HG03135 (cell line): ENCODE measurements around the gene KCNJ6.

ENCODE experiments used
- ATAC-seq: cut with Tn5 transposase; IDR thresholded peaks from one replicate; pipeline ENCODE4 v1.9.1; 2021; ENCODE audit warnings: mild to moderate bottlenecking, moderate library complexity; ENCODE audit not compliant: unreplicated experiment

The KCNJ6 gene

DNA sequence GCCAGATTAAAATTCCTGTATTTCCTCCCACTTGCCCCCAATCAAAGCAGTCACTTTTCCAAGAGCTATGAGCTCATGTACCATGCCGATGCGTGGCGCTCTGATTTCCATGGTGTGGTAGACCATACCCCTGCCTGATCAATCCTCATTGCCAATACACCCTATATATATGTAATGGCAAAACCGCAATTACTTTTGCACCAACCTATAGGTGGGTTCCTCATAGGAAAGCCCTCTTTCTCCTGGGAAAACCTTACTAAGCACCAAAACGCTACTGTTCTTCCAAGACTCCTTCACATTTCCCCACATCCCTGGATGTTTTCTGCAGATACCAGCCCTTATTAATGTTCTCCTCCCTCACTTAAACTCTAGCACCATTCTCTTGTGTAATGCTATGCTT, 11.0 kb downstream of the KCNJ6 start:
- no peak for ATAC-seq

DNA sequence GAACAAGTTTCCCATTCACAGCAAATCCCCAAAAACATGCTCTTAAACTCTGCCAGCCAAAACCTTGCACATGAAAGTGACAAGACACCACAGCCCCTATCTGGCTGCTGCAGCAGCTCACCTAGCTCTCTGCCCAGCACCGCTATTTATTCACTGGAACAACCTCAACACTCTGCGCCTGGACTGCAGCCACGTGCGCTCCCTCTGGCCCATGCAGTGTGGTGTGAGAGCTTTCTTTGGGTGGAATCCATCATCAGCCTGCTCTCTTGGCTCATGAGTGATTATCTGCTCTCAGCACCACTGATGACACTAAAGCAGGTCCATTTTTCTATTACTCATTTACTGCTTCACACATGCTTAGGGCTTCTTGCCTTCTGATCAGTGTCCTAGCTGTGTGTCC, 11.4 kb downstream of the KCNJ6 start:
- no peak for ATAC-seq

DNA sequence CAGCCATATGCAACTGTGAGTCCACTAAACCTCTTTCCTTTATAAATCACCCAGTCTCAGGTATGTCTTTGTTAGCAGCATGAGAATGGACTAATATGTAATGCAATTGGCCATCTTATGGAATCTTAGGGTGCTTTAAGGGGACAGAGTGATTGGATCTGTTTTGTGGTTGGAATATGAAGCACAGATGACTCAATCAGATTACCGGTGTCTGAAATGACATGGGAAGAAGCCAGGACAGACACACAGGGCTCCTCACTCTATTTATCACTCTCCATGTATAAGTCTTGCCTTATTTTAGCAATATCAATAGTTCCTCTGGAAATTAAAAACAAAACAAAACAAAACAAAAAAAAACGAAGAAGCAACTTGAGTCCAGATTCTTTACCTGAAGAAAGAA, 12.9 kb downstream of the KCNJ6 start:
- no peak for ATAC-seq

DNA sequence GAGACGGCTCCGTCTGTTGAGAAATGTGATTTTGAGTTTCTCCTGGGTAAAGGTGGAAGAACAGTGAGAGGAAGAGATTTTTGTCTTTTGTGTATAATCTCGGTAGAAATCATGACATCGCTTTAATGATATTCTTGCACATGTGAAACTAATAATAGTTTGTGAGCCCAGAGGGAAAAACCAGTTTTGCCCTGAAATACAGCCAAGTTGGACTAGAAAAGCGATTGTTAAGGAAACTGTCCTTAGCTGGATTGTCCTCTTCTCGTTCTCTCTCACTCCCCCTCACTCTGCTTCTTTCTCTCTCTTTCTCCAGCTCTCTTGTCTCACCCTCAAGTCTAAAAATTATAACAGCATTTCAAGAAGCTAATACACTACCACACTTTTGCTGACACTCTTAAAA, 17.1 kb downstream of the KCNJ6 start:
- no peak for ATAC-seq

DNA sequence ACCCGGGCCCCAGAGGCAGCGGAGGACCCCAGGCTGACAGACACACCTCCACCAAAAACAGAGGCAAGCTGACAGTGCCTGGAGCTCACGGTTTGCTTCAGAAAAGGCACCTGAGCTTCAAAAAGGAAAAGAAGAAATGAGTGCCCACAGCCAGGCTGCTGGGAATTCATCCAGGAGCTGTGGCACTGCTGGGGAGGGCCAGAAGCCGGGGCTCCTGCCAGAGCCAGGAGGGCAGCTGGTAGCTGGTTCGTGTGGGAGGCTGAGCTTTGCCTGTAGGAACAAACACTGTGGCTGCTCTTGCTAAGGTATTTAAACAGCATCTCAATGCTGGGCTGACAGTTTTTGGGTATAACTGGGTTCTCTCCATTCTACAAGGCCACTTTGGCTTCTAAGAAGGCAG, 19.5 kb downstream of the KCNJ6 start:
- ATAC-seq: no peak

DNA sequence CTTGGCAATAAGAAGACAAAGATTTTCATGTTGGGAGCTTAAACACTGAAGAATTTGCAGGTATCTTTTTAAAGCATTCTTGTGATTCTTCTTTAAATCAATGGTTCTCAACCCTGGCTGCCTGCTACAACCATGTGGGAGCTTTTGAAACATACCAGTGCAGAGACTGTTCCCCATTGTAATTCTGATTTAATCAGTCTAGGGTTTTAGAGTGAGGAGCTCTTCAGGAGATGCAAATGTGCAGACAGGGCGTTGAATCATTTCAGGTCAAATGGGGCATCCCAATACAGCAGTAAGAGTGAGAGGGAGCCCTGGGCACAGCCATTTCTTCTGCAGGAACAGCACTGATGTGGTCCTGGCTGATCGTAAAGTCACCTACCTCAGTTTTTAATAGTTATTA, 24.3 kb downstream of the KCNJ6 start:
- ATAC-seq: no peak

DNA sequence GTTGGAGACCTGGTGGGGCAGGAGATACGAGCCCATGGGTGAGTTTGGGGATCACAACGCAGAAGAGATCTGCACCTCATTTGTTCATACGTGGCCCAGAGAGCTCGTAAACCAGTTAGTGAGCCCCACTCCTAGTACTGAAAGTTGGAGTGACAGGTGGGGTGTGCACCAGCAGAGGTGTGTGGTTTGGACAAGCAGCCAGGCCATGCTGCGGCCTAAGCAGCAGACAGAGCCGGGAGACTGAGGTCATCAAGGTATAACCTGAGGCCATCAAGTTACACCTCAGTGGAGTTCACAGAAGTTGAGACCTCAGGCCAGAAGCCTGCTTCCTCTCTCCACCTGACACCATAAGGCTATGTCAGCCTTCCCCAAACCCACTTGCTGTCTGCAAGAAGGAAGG, 27.6 kb downstream of the KCNJ6 start:
- ATAC-seq: no peak

DNA sequence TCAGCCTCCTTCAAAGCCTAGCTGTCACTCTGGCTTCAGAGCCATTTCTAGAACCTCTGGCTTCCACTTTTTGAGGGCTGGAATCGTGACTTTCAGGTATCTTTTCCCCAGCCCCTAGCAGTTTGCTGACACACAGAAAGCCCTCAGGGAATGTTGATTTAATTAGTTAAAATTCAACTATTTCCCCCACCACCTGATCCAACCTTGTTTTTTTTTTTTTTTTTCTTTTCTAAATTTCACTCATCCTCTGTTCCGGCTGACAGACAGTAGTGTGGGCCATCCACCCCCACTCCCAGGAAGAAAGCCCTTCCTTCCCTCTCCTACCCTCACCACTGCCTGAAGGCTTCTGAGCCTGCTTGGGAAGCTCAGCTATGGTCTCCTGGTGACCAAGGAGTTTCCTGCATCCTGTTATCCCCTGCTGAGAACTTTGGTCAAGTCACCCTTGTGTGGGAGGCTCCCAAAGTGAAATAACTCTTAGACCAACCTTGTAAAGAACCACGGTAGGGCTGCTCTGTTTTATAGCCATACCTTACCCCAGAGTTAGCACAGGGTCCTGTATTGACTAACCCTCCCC, 29.4 kb downstream of the KCNJ6 start:
- ATAC-seq: no peak

DNA sequence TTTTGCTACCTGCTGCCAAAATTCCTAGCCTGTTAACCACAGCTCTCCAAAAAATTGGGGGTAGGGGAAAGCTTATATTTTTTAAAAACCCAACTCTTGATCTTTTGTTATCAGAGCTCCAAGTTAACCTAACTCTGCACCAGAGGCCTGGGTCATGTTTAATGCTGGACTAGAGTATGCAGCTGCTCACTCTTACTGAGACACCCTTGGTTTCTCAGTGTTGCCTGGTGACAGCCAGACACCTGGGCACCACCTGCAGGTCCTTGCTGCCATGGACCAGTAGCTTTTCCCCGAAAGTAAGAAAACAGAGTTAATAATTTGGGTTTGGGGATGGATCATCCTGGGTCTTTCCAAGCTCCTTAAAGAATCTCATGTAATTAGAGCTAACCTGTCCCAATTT, 30.1 kb downstream of the KCNJ6 start:
- no peak for ATAC-seq

DNA sequence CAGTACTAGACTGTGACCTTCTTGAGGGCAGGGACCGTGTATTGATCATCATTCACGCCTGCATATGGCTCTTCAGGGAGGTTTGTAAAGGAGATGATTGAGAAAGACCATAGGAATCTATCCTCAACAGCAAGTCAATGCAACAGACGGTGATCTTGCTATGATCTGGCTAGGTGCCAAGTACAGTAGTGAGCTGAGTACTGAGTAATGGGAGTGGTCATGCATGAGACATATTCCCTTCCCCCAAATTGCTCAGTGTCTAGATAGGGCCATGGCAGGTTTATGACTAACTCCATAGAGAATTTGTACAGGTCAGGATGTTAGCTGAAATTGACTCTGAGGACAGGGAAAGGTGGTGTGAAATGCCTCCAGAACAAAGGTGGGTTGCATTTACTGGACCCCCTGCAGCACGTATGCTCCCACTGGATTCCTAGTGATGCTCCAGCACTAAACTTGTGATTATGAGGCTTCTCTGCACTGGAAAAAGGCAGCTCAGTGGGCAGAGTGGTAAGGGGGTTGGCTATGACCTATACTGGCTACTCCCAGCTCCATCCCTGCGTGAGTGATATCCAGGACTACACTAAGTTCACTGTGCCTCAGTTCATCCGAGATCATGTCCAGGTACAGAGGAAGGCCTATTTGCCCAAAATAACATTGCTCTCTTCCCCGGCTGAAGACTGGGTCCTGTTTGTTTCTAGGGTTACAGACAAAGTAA, 37.2 kb downstream of the KCNJ6 start:
- no peak for ATAC-seq

DNA sequence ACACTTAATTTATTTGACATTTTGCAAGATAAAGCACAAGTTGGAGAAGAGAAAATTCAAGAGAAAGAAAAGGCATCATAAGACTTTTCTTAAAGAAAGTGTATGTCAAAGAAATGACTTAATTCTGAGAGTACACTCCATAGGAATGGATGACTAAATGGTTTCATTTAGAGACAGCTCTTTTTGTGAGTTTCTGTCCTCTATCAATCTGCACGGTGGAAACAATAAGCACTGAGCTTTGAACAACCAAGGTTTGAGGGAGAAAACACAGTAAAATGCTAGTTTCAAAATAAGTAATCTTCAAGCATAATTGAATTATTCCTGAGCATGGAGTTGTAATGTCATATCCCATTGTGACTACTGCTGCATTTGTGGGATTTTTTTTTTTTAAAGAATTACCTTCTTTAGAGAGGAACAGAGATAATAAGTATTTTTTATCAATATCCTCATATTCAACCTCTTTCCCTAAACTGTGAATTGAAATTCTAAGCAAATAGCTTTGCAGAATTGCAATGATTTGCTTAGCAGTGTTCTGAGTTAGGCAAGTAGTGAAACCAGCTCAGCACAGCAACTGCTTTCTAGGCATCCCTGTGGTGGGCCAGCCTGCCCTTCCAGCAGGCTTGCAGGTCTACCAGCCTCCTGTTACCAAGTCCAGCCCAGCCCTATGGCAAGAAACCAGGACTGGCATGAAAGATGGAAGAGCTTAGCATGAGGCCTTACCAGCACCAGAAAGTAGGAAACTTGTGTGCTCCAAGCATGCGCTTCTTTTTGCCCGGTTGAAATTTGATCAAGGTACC, 38.2 kb downstream of the KCNJ6 start:
- ATAC-seq: no peak

DNA sequence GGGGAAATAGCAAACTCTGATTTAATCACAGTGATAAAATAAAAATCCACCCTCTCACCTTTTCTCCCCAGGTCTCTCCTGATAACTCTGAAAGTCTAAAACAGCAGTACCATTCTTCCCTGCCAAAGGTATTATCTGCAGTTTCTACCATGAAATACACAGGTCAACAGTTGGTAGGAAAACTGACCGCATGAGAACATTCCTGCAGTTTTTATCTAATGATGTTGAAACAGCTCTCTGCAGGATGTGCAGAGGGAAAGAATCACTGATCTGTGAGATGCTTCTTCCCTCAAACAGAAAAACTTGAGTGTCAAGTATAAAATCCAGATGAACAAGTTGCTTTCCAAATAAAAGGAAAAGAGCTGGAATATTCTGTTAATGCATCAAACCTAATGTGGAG, 39.1 kb downstream of the KCNJ6 start:
- no peak for ATAC-seq

DNA sequence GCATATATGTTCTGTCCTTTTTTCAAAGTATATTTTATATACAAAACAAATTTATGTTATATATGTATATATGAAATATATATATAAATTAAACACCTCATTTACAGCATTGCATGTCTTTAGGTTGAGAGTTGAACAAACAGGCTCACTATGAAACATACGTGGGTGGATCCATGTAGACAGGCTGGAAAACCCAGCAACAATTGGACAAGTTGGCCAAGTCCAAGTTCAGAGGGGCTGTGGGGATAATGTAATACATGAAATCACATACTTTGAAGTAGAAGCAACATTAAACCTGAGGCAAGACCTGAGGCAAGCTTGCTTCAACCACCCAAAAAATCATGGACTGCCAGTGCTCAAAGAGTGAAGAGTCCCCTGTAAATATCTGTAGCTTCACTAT, 39.7 kb downstream of the KCNJ6 start:
- no peak for ATAC-seq

DNA sequence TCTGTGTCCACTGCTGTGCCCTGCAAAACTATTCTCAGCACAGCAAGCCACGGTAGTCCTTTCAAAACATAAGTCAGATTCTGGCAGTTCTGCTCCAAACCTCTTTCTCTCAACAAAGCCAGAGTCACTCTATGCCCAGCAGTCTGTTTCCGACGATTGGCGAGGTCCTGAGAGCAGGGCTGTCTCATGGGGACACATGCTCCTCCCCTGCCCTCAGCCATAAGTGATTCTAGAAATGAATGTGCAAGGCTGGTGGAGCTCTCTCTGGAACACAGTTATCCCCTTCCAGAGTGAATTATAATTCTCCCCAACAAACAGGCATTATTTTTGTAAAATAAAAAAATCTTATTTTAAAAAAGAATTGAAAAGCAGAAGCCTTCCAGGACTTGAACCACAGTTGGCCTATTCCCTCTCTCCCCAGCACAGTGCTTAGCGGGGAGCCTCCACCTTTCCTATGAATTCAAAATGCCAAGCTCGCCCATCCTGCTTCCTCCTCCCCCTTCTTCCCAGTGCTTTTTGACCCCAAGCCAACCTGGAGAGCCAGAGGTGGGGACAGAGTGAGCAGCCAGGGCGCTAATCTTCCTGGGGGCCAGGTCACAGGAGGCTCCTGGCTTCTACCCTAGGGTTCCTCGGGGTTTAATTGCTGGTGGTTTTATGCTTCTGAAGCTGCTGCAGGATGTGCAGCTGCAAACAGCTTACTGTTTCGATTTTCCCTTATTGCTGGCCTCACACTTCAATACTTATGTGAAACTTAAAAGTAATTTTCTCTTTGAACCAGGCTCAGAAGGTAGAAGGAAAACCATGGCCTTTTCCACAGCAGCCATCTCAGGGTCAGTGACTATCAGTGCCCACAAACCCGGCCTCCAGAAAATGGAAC, 41.1 kb downstream of the KCNJ6 start:
- no peak for ATAC-seq

DNA sequence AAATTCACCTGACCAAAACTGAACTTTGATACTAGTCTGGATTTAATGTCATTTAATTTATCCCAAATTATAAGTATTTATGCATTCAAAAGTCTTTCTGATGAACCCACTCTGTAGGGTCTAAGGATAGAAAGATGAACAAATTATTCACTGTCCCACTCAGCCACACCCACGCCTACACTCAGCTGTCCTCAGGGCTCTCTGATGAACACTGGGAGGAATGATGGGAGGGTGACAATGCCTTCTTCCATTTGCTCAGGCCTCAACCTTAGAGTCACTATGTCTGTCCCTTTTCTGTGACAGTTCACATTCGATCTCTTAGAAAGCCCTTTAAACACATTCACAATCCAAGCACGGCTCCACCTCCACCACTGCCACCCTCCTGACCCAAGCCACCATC, 41.8 kb downstream of the KCNJ6 start:
- ATAC-seq: no peak

DNA sequence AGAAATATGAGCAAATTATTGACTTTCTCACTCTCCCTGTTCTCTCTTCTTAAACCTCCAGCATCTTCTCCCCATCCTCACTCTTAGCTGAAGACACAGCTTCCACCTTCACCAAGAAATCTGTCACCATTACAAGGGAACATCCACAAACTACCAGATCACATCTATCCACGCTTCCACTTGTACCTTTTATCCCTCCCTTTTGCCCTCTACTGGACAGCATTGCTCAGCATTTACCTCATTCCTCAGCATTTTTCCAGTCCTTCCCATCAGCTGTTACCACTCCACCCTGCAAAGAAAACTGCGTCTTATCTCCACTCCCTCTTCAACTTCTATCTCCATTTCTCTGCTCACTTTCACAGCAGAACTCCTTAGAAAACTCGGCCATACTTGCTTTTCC, 42.6 kb downstream of the KCNJ6 start:
- no peak for ATAC-seq

DNA sequence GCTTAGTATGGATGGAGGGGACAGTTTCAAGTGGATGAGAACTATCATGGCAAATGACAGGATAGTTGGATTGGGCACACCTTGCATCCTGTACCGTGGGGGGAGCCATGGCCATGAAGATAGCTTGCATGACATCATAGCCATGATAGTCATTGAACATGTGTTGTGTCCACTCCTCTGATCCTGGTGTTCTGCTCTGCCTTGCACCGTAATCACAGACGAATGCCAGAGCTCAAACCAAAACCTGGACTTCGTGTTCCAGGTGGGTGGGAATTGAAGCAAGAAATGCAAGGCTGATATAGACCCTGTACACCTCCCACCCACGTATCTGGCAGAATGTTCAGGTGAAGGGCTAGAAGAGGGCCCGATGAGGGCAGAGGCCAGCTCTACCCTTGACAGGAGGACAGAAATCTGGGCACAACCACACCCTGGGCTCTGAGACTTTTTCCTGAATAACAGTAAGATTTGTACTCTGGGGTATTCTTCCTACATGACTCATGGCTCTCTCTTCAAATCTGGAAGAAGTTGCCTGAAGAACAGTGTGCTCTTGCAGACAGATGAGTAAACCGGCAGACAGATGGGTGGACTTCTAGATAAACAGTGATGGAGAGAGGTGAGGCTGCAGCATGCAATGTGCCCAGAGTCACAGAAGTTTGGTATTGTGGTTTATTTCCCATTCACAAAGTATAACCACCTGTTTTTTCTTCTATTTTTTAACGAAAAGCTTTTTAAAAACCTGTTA, 45.0 kb downstream of the KCNJ6 start:
- ATAC-seq: no peak

DNA sequence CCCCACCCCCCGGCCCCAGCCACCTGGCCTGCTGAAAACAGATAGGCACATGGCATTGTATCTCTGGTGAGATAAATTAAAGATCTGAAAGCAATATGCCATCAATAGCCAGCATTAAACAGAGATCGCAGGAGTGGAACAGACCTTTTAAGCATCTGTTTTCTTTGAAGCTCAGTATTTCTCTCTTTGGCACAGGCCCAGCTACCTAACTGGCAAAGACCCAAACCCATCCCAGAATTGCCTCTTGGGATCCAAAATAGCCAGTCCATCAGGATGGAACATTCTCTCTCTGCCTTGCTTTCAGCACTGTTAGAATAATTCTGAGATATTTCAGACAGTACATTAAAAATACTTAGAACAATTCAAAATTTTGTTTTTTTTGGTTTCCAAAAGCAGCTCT, 46.0 kb downstream of the KCNJ6 start:
- ATAC-seq: no peak

DNA sequence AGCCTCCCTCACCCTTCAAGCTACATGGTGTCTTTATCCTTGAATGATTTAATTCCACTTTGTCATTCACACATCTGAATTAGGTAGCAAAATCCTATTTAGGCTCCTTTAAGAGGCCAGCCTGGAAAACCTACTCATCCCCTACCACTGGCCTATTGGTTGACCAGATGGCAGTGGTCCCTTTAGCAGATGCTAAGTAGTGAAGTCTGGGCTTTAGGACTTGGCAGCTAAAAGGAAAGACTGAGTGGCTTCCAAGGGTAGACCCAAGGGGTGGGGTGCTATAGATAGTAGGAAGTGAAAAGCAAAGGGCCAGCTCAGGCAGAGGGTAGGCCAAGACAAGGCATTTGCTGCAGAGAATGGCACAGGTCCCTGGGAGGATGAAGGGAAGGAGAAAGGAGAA, 46.6 kb downstream of the KCNJ6 start:
- no peak for ATAC-seq

DNA sequence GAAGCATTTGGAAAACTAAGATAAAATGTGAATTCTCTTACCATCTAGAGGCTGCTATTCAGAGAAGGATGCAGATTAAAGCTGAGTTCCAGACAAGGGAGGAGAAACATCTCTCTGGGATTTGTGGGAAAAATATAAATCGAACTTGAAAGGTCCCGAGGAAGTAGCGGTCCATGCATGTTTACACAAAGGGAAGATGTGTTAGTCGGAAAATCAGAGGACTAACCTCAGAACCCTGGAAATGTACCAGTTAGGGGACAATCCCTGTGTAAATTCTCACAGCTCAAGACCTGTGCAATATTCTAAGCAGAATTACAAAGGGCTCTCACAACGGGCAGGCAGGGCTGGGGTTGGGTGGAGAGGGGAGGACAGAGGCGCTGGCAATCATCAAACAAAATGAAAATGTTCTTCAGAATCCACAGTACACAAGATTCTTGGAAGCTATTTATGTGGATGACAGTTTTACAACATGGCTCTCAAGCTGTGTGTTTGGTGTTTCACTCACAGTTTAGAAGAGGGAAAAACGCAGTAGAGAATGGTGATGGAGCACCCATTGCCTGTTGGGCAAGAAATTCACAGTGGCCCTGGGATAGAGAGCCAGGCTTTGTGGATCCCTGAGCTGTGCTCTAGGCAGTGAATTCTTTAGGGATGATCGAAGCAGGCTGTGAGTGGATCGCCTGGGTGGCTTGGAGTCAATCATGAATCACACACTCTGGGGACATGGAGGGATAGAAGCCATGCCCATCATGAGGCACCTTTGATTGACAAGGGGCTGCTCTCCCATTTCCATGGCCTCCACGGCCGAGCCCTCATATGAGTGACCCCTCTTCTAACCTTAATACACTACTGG, 47.6 kb downstream of the KCNJ6 start:
- no peak for ATAC-seq
